ENCODE measurements around the gene FOXL3.
"Not testable (repeated sequence)": the region's sequence is repeated elsewhere in the genome, so short reads cannot be mapped to it uniquely, and the experiment has no call there.

FOXL3 gene

GRCh38 chr7:334618-335357 lies 44.8 kb downstream of the FOXL3 start:
- no peak for DNase-seq (ENCODE audit: low read depth, low spot score)
- H3K27ac ChIP-seq, result no peak overlapping the region

DNA sequence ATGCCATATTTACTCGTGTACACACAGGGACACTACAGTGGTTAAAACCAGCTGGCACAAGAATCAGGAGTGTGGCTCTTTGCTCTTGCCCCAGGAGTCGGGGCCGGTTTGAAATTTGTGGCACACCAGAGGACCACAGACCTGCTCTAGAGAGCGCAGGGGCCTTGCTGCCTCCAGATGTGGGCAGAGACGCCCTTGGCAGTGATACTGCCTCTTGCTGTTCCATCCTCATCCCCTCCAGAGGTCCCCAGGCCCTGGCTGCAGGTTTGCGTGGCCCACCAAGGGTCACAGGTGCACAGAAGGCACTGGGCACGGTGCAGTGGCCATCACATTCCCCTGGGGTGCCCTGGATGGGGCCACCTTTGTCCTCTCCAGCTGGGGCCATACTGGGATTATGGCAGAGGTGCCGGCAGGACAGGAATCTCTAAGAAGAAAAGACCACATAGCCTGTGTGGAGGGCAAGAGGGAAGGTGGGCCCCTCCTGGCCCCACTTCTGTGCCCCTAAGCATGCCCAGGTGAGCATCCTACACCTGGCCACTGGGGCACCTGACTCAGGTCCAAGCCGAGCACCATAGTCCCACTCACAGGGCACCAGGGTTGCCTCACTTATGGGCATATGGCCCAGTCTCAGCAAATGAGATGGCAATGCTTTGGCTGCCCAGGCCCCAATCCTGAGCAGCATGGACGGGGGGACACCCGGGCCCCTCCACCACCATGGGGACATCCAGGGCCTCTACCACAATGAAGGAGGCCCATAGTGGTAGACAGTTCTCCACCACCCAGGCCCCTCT lies 45.6 kb downstream of the FOXL3 start:
- no peak for DNase-seq (ENCODE audit: low read depth, low spot score)

DNA sequence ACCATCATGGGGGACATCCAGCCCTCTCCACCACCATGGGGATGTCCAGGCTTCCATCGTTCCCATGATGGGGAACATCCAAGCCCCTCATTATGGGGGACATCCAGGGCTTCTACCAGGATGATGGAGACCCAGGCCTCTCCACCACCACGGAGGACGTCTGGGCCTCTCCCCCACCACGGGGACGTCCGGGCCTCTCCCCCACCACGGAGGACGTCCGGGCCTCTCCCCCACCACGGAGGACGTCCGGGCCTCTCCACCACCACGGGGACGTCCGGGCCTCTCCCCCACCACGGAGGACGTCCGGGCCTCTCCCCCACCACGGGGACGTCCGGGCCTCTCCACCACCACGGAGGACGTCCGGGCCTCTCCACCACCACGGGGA lies 46.2 kb downstream of the FOXL3 start:
- not testable (repeated sequence) for DNase-seq (ENCODE audit: low read depth, low spot score)

More for the DNA sequence above, 45.6 kb downstream of the FOXL3 start:
- no peak overlapping the region for H3K27ac ChIP-seq

GRCh38 chr7:336810-337566 lies 47.0 kb downstream of the FOXL3 start:
- DNase-seq (ENCODE audit: low read depth, low spot score), result no peak
- H3K27ac ChIP-seq, result no peak overlapping the region

More for the DNA sequence above, 46.2 kb downstream of the FOXL3 start:
- not testable (repeated sequence) for H3K27ac ChIP-seq

GRCh38 chr7:337567-337951 lies 47.6 kb downstream of the FOXL3 start:
- H3K27ac ChIP-seq, result no peak overlapping the region
- no peak for DNase-seq (ENCODE audit: low read depth, low spot score)

GRCh38 chr7:338295-339061 lies 48.5 kb downstream of the FOXL3 start:
- DNase-seq (ENCODE audit: low read depth, low spot score), result no peak
- no peak overlapping the region for H3K27ac ChIP-seq

GRCh38 chr7:339062-339342 lies 49.0 kb downstream of the FOXL3 start:
- DNase-seq (ENCODE audit: low read depth, low spot score), result no peak
- no peak overlapping the region for H3K27ac ChIP-seq

GRCh38 chr7:339696-340095 lies 49.7 kb downstream of the FOXL3 start:
- no peak overlapping the region for H3K27ac ChIP-seq
- DNase-seq (ENCODE audit: low read depth, low spot score), result no peak

DNA sequence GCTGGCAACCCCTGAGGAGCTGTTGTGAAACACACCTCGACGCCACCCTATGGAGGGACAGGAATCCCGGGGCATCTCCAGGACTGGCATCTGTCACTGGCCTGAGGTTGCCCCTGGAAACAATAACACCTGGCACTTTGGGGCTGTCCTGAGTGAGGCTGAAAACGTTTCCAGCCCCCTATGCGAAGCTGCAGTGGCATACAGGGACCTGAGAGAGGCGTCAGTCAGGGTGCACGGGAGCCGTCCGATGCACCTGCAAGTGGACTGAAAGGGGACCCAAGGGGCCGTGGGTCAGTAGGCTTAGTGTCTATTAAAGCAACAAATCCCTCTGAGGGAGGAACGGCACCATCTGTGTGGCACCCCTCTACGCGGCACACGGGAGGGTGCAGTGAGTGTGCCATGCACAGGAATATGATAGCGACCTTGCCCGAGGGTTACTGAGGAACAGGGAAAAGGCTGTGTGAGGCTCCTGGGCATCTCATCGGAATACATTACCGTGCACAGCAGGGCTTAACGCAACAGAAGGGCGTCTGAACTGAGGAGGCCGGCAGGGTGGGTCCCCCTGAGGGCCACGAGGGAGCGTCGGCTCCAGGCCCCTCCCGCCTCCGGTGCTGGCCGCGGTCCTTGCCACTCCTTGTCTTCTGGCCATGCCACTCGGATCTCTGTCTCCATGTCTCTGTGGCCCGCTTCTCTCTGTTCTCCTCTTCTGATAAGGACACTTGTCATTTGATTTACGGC lies 50.4 kb downstream of the FOXL3 start:
- DNase-seq (ENCODE audit: low read depth, low spot score), result no peak
- no peak overlapping the region for H3K27ac ChIP-seq

All from epithelial cell of prostate (primary cell).